Ovary (tissue), 3 donors: ENCODE data around the gene CCR5AS.

Source experiments
- EP300 ChIP-seq: sonication (generic); formaldehyde crosslinking; IDR thresholded peaks from one replicate; pipeline ENCODE4 v1.6.1; 2017; ENCODE audit warnings: antibody characterized with exemption
- POLR2A ChIP-seq: fragments of 450-650 bp; IDR thresholded peaks from one replicate; pipeline ENCODE4 v1.6.1; 2017; ENCODE audit warnings: antibody characterized with exemption, mild to moderate bottlenecking, moderate library complexity
- TF ChIP-seq, protein P1 (sequence below), 3 donors: fragments of 450-650 bp in 2 of 3; fragments of 200-600 bp in 1 of 3; IDR thresholded peaks; one replicate each; pipeline versions ENCODE4 v1.5.1 to v1.8.0; 2016 to 2022; ENCODE audit warnings: antibody characterized with exemption in 3 of 3, mild to moderate bottlenecking in 1 of 3
- donor health status: DM: no; HTN: no; CAD: no.

DNA sequence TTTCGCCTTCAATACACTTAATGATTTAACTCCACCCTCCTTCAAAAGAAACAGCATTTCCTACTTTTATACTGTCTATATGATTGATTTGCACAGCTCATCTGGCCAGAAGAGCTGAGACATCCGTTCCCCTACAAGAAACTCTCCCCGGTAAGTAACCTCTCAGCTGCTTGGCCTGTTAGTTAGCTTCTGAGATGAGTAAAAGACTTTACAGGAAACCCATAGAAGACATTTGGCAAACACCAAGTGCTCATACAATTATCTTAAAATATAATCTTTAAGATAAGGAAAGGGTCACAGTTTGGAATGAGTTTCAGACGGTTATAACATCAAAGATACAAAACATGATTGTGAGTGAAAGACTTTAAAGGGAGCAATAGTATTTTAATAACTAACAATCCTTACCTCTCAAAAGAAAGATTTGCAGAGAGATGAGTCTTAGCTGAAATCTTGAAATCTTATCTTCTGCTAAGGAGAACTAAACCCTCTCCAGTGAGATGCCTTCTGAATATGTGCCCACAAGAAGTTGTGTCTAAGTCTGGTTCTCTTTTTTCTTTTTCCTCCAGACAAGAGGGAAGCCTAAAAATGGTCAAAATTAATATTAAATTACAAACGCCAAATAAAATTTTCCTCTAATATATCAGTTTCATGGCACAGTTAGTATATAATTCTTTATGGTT, 35.9 kb downstream of the CCR5AS start, which contains the start of gene CCR5:
- TF ChIP-seq, protein P1, sequence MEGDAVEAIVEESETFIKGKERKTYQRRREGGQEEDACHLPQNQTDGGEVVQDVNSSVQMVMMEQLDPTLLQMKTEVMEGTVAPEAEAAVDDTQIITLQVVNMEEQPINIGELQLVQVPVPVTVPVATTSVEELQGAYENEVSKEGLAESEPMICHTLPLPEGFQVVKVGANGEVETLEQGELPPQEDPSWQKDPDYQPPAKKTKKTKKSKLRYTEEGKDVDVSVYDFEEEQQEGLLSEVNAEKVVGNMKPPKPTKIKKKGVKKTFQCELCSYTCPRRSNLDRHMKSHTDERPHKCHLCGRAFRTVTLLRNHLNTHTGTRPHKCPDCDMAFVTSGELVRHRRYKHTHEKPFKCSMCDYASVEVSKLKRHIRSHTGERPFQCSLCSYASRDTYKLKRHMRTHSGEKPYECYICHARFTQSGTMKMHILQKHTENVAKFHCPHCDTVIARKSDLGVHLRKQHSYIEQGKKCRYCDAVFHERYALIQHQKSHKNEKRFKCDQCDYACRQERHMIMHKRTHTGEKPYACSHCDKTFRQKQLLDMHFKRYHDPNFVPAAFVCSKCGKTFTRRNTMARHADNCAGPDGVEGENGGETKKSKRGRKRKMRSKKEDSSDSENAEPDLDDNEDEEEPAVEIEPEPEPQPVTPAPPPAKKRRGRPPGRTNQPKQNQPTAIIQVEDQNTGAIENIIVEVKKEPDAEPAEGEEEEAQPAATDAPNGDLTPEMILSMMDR (IDR thresholded peaks at IDR 0.05): no peak
- TF ChIP-seq POLR2A (no peak), EP300 (no peak)
